Activated CD4-positive, alpha-beta T cell treated with anti-CD3 and anti-CD28 coated beads, Interleukin-2, amount 10 ng/mL, durations not matched to agents 7 days and 5 days (primary cell): ENCODE results near the gene SPHKAP. TPM values are rescaled to one million over a fixed set of nuclear protein-coding genes. Genes with fewer than 3 reads are reported as not detected.
A peak's percentile ranks its signal among the peaks of the same experiment; 100 is the strongest.
"Not testable (repeated sequence)": the region's sequence is repeated elsewhere in the genome, so short reads cannot be mapped to it uniquely, and the experiment has no call there.

Experiments used
- CTCF ChIA-PET: fragments of 350-600 bp; sonication (Branson Sonifier 250); formaldehyde crosslinking; loops from one replicate; lab custom pipeline; 2021; ENCODE audit warnings: antibody characterized with exemption; lab: Charles Lee
- POLR2A ChIA-PET: fragments of 350-600 bp; sonication (Branson Sonifier 250); formaldehyde crosslinking; loops from one replicate; lab custom pipeline; 2021; ENCODE audit warnings: antibody characterized with exemption; lab: Charles Lee
- DNase-seq: peaks from one replicate; pipeline ENCODE4 v3.0.0-alpha.2; 2020
- H3K27ac Mint-ChIP-seq: one replicate; pipeline ENCODE4 v1.8.0; 2021; ENCODE audit warnings: mild to moderate bottlenecking, moderate library complexity, mixed read lengths
- H3K27me3 Mint-ChIP-seq: one replicate; pipeline ENCODE4 v1.8.0; 2021; ENCODE audit warnings: mixed read lengths
- H3K36me3 Mint-ChIP-seq: one replicate; pipeline ENCODE4 v1.8.0; 2021; ENCODE audit warnings: low read depth, mixed read lengths
- H3K4me1 Mint-ChIP-seq: one replicate; pipeline ENCODE4 v1.8.0; 2021; ENCODE audit warnings: mixed read lengths
- H3K4me3 Mint-ChIP-seq: one replicate; pipeline ENCODE4 v1.8.0; 2021; ENCODE audit warnings: mild to moderate bottlenecking, moderate library complexity, mixed read lengths
- H3K9me3 Mint-ChIP-seq: one replicate; pipeline ENCODE4 v1.8.0; 2021; ENCODE audit warnings: mixed read lengths
- total RNA-seq, 2 experiments: library from RNA; stranded (reverse); gene quantifications; one replicate each; pipeline ENCODE4 v1.2.3, GENCODE V29; 2021

Gene SPHKAP
- not detected for total RNA-seq

DNA sequence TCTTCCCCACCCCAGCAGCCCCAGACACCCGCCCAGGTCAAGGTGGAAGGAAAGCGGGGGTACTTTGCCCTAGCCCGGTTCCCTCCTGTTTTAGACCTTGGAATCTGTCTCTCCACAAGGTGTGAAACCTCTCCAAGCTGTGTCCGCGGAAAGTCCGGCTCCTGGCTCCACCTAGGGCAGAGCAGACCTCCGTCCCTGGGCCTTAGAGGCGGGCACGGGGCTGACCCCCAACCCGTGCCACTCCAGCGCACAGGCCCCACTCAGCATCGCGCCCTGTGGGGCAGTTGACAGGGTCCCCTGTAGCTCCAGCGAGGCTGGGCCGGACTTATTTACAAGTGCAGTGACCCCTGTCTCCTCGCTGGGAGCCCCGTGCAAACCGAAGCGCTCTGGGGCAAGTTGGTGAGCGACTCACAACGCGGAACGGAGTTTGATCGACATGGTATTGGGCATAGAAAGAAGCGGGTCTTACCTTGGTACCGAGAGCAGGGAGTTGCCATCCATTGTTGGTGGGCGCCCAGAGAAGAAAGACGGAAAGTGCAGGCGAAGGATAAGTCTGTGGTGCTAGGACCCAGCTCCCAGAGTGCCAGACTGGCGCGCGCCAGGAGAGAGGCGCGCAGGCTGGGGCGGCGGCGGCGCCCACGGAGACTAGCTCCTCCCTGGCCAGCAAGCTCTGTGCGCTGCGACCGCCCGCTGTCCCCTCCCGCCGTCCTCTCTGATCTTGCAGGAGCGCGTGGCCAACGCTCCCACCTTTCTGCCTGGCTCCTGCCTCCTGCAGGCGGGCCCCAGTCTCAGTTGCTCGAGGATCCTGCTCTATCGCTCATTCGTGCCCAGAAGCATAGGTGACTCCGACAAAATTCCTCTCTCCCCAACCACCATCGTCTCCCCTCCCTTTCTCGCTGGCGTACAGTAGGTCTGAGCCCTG is at the start of gene SPHKAP:
Gene SPHKAP, minus strand, starts transcription at position 590 of the 922 bp plus-strand sequence. Its CDS starts 89 bp downstream, at position 501.
- Mint-ChIP-seq H3K9me3 (no peaks in the 10 kb centered on the region), H3K4me3 (no peak within 1 kb of the TSS), H3K27ac (peak within 1 kb of the TSS; percentile 46), H3K36me3 (no peaks in the 10 kb centered on the region), H3K4me1 (no peaks in the 10 kb centered on the region), H3K27me3 (peaks cover 15% of the 10 kb centered on the region)
- CTCF ChIA-PET, result no interaction called here
- DNase-seq, result no peak
- POLR2A ChIA-PET, result no interaction called here

GRCh38 chr2:228227466-228227865 is 46.0 kb upstream of the SPHKAP start:
- no peaks in the 10 kb centered on the region for H3K4me1 Mint-ChIP-seq
- no peak overlapping the region for H3K27ac Mint-ChIP-seq
- no peak overlapping the region for H3K4me3 Mint-ChIP-seq
- POLR2A ChIA-PET, result no interaction called here
- H3K9me3 Mint-ChIP-seq, result no peaks in the 10 kb centered on the region
- no peak for DNase-seq
- CTCF ChIA-PET, result no interaction called here
- H3K36me3 Mint-ChIP-seq, result no peaks in the 10 kb centered on the region
- H3K27me3 Mint-ChIP-seq, result no peaks in the 10 kb centered on the region

- H3K4me1 Mint-ChIP-seq, result no peaks in the 10 kb centered on the region
- H3K36me3 Mint-ChIP-seq, result no peaks in the 10 kb centered on the region
- H3K27ac Mint-ChIP-seq, result no peak overlapping the region
- no peaks in the 10 kb centered on the region for H3K9me3 Mint-ChIP-seq
- H3K27me3 Mint-ChIP-seq, result no peaks in the 10 kb centered on the region
- H3K4me3 Mint-ChIP-seq, result no peak overlapping the region
- ChIA-PET POLR2A (no interaction called here), CTCF (no interaction called here)
- no peak for DNase-seq
These were observed 42.9 kb upstream of the SPHKAP start for GRCh38 chr2:228224410-228224809.

DNA sequence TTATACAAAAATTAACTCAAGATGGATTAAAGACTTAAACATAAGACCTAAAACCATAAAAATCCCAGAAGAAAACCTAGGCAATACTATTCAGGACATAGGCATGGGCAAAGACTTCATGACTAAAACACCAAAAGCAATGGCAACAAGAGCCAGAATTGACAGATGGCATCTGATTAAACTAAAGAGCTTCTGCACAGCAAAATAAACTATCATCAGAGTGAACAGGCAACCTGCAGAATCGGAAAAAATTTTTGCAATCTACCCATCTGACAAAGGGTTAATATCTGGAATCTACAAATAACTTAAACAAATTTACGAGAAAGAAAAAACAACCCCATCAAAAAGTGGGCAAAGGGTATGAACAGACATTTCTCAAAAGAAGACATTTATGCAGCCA is 37.1 kb upstream of the SPHKAP start:
- CTCF ChIA-PET, H3K27me3 Mint-ChIP-seq, H3K9me3 Mint-ChIP-seq, H3K27ac Mint-ChIP-seq, H3K36me3 Mint-ChIP-seq, DNase-seq, H3K4me3 Mint-ChIP-seq, H3K4me1 Mint-ChIP-seq, POLR2A ChIA-PET: not testable (repeated sequence)

GRCh38 chr2:228197504-228197903 is 16.0 kb upstream of the SPHKAP start:
- Mint-ChIP-seq H3K4me1 (no peaks in the 10 kb centered on the region), H3K9me3 (peaks cover 2% of the 10 kb centered on the region), H3K27ac (no peak overlapping the region), H3K27me3 (no peaks in the 10 kb centered on the region), H3K36me3 (no peaks in the 10 kb centered on the region), H3K4me3 (no peak overlapping the region)
- DNase-seq, result no peak
- ChIA-PET CTCF (no interaction called here), POLR2A (no interaction called here)

GRCh38 chr2:228180181-228181097 is 1.0 kb downstream of the SPHKAP start:
- POLR2A ChIA-PET, result no interaction called here
- no peaks in the 10 kb centered on the region for H3K36me3 Mint-ChIP-seq

DNA sequence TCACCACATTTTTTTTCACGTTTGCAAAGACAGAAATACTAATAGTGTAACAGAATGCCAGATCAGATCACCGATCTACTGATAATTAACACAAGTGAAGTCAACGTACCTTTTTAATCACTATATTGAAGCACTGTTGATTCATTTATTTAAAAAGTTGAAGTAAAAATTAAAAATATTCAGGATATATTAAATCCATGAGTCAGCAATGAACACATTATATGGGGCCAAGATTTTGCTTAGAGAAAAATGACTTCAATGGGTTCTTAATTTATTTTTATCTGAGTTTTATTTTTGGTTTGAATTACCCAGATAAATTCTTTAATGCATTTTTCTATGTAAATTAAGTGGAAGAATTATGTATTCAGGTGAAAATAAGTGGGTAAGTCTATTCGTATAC is 14.2 kb downstream of the SPHKAP start:
- DNase-seq, result no peak
- H3K36me3 Mint-ChIP-seq, result no peaks in the 10 kb centered on the region
- peaks cover 3% of the 10 kb centered on the region for H3K9me3 Mint-ChIP-seq
- POLR2A ChIA-PET, result no interaction called here
- no peak overlapping the region for H3K27ac Mint-ChIP-seq
- H3K4me1 Mint-ChIP-seq, result no peaks in the 10 kb centered on the region
- H3K4me3 Mint-ChIP-seq, result no peak overlapping the region
- CTCF ChIA-PET, result no interaction called here
- no peaks in the 10 kb centered on the region for H3K27me3 Mint-ChIP-seq

More at GRCh38 chr2:228180181-228181097, 1.0 kb downstream of the SPHKAP start:
- Mint-ChIP-seq H3K27ac (peak overlapping the region; percentile 46), H3K4me3 (no peak overlapping the region), H3K4me1 (no peaks in the 10 kb centered on the region), H3K27me3 (peaks cover 15% of the 10 kb centered on the region), H3K9me3 (no peaks in the 10 kb centered on the region)
- CTCF ChIA-PET, result no interaction called here
- DNase-seq, result no peak

GRCh38 chr2:228164718-228165117 is 16.8 kb downstream of the SPHKAP start:
- POLR2A ChIA-PET, result no interaction called here

GRCh38 chr2:228157841-228158240 is 23.6 kb downstream of the SPHKAP start:
- H3K27ac Mint-ChIP-seq, result no peak overlapping the region
- ChIA-PET POLR2A (no interaction called here), CTCF (no interaction called here)
- H3K9me3 Mint-ChIP-seq, result peaks cover 8% of the 10 kb centered on the region
- no peaks in the 10 kb centered on the region for H3K4me1 Mint-ChIP-seq
- no peak overlapping the region for H3K4me3 Mint-ChIP-seq
- no peaks in the 10 kb centered on the region for H3K36me3 Mint-ChIP-seq
- no peaks in the 10 kb centered on the region for H3K27me3 Mint-ChIP-seq
- no peak for DNase-seq

More at GRCh38 chr2:228164718-228165117, 16.8 kb downstream of the SPHKAP start:
- no peak overlapping the region for H3K4me3 Mint-ChIP-seq
- no peaks in the 10 kb centered on the region for H3K27me3 Mint-ChIP-seq
- peaks cover 6% of the 10 kb centered on the region for H3K9me3 Mint-ChIP-seq
- no peak for DNase-seq
- no peak overlapping the region for H3K27ac Mint-ChIP-seq
- CTCF ChIA-PET, result no interaction called here
- no peaks in the 10 kb centered on the region for H3K36me3 Mint-ChIP-seq
- H3K4me1 Mint-ChIP-seq, result no peaks in the 10 kb centered on the region

- Mint-ChIP-seq H3K4me3 (no peak overlapping the region), H3K36me3 (no peaks in the 10 kb centered on the region), H3K9me3 (peaks cover 4% of the 10 kb centered on the region), H3K27me3 (no peaks in the 10 kb centered on the region), H3K27ac (no peak overlapping the region), H3K4me1 (peaks cover 9% of the 10 kb centered on the region)
- ChIA-PET CTCF (no interaction called here), POLR2A (no interaction called here)
- DNase-seq, result no peak
These were observed 36.5 kb downstream of the SPHKAP start for GRCh38 chr2:228144961-228145360.

DNA sequence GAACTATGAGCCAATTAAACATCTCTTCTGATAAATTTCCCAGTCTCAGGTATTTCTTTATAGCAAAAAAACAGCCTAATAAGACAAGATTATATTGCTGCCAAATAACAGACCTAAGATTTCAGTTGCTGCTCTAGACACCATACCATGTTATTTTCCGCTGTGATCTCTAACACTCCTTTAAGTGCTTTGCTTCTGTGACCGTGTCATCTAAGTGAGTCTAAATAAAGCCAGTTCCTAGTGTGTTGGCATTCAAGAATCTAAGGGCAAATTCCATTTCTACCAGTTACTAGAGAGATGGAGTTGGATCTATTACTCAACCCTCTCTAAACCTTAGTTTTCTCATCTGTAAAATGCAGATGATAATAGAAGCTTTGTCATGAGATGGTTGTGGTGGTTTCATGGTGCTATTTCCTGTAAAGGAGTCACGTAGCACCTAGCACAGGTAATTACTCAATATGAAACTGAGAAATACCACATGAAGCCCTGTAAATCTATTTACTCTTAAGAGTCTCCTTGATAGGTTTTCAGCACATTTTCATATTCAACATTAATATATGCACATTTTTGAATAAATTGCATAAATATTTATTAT is 40.5 kb downstream of the SPHKAP start:
- Mint-ChIP-seq H3K27me3 (no peaks in the 10 kb centered on the region), H3K27ac (peak overlapping the region; percentile 10), H3K9me3 (peaks cover 4% of the 10 kb centered on the region), H3K4me1 (peaks cover 9% of the 10 kb centered on the region), H3K36me3 (no peaks in the 10 kb centered on the region), H3K4me3 (no peak overlapping the region)
- ChIA-PET CTCF (no interaction called here), POLR2A (no interaction called here)
- DNase-seq, result no peak

- H3K27ac Mint-ChIP-seq, result no peak overlapping the region
- DNase-seq, result no peak
- no peak overlapping the region for H3K4me3 Mint-ChIP-seq
These were observed 45.5 kb downstream of the SPHKAP start for GRCh38 chr2:228136027-228136426.

GRCh38 chr2:228135300-228135699 is 46.2 kb downstream of the SPHKAP start:
- POLR2A ChIA-PET, result no interaction called here

More at GRCh38 chr2:228136027-228136426, 45.5 kb downstream of the SPHKAP start:
- ChIA-PET CTCF (no interaction called here), POLR2A (no interaction called here)
- Mint-ChIP-seq H3K27me3 (no peaks in the 10 kb centered on the region), H3K36me3 (no peaks in the 10 kb centered on the region), H3K4me1 (peaks cover 5% of the 10 kb centered on the region), H3K9me3 (no peaks in the 10 kb centered on the region)

More at GRCh38 chr2:228135300-228135699, 46.2 kb downstream of the SPHKAP start:
- CTCF ChIA-PET, result no interaction called here
- H3K4me3 Mint-ChIP-seq, result no peak overlapping the region
- H3K36me3 Mint-ChIP-seq, result no peaks in the 10 kb centered on the region
- H3K27ac Mint-ChIP-seq, result no peak overlapping the region
- H3K9me3 Mint-ChIP-seq, result no peaks in the 10 kb centered on the region
- no peaks in the 10 kb centered on the region for H3K27me3 Mint-ChIP-seq
- no peak for DNase-seq
- no peaks in the 10 kb centered on the region for H3K4me1 Mint-ChIP-seq
